Measurements from ENCODE around the gene UMODL1.
A peak's percentile ranks its signal among the peaks of the same experiment; 100 is the strongest.

The UMODL1 gene

DNA sequence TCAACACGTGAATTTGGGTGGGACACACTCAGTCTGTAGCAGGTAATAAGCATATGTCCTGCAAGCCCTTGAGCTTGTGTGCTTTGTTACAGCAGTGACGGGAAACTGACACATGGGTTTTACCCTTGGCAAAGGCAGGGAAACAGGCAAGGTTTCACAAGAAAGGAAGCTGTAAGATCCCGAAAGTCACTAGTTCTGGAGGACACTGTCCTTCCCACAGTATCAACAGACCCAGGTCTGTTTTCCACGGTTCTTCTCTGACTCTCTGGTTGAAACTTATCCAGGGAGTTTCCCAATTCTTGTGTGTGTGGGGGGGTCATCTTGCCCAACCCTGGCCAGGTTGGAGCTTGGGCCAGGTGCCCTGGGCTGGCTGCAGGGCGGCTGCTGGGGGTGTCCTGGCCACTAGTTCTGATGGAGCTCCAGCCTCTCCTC is 31.6 kb upstream of the UMODL1 start:
- peak; percentile 84 for DNase-seq

DNA sequence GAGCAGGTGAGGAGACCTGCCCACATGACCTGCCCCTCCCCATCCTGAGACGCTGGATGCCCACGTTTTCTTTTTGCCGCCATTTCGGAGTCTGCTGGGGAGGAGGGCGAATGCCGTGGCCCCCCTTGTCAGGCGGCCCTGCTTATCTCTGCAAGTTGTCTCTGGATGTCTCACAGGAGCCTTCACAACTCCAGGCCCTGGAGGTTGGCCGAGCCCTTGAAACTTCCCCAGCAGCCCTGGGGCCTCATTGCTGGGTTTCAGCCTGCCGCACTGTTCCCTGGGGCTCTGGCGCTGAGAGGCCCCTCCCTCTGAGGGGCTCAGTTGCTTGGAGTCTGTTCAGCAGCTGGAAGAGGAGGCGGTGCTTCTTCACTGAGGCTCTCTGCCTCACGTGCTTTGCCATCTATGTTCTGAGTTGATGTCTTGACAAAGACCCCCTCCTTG is 31.2 kb upstream of the UMODL1 start:
- DNase-seq = no peak

GRCh38 chr21:42040411-42041180 is 30.5 kb upstream of the UMODL1 start:
- DNase-seq = no peak

GRCh38 chr21:42041246-42041645 is 29.9 kb upstream of the UMODL1 start:
- no peak for DNase-seq

GRCh38 chr21:42041711-42042110 is 29.4 kb upstream of the UMODL1 start:
- DNase-seq = no peak

DNA sequence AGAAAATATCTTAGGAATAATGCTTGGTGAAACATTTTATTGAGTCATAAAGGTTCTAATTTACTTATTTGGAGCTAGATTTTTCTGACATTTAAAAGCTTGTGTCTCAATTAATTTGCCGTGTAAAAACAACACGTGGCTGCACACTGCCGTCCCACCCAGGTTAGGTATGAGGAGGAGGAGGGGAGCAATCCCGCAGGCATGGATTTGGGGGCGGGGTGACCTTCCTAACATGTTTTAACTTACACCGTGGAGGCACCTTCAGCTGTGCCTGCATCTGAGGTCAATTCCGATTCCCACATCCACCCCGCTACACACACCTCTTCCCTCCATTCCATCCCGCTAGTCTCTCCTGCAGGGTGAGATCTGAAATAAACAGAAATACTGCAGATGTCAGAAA is 28.5 kb upstream of the UMODL1 start:
- DNase-seq = no peak

DNA sequence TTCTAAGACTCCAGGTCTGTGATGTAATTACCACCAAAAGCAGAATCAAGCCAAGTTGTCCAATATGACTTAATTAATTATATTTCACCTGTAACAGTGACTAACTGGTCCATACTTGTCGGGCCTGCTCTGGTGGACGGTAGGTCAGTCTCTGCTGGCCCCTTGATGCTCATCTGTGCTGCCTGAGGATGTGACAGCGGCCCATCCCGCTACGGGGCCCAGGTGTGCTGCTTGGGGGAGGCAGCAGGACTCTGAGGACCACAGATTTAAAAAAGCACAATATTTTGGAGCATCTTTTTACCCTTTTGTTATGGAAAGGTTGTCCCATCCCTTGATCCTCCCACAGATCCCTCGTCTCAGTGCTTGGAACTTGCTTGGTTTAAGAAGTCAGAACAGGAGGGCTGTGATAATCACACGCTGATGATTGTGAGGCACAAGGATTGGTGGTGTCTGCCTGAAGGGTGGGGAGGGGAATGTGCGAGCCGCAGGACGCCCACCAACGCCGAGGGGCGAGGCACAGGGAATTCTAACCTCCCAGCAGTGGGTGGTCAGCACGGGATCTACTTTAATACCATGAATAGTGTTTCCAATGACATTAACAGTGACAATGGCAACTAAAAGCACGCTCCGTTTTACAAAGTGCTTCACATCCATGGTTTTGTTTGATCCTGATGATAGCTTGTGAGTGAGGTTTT is 27.8 kb upstream of the UMODL1 start:
- DNase-seq = no peak

GRCh38 chr21:42043961-42044360 is 27.2 kb upstream of the UMODL1 start:
- DNase-seq = no peak

DNA sequence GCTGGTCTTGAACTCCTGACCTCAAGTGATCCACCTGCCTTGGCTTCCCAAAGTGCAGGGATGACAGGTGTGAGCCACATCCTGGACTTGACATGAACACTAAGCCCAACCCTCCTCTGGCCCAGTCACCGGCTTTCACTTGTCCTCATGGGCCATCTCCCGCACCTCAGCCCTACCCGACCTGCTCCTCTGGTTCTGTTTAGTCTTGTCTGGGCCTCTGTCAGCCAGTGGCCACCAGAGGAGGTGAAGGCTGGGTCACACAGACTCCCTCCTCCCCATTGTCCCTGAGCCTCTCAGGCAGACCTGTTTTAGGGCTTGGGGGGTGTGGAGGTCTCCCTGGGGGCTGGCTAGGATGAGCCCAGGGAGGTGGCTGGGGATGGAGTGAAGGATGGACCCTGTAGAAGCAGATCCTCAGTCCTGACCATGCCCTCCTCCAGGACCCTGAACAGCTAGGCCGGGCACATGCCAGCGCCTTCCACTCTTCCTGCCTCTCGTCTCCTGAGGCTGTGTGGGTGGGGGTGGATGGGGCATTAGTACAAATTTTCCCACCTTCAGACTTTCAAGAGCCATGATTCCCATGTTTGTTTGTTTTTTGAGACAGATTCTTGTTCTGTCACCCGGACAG is 26.1 kb upstream of the UMODL1 start:
- DNase-seq = no peak

DNA sequence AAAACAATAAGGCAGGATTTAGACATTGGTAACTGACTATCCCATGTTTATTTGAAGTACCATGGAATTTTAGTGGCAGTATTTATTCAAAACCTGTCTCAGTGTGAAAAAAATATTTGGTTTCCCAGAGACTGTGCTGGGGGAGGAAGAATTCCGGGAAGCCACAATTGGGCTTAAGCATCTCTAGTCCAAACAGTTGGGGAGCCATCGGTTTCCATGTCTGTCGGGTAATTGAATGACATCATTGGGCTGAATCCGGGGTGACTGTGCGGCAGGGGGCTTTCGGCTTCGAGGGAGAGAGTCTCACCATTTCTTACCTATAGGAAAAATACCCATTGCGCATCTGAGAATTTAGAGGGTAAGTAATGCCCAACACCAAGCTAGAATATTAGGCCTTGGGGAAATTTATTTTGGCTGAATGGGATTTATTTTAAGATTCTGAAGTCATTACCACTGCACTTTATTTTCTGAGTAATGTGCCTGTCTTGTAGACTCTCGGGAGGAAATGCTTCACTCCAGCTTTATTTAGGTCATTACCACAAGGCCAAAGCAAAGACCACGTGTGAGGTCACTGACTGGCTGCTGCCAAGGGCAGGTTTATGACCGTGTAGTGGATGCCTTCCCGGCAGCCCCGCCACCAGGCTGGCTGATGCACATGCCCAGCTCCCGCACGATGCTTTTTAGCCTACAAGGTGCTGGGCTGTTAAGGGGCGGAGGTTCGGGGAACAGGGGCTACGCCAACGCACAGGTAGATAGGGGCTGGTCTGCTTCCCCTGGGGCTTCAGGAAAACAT is 23.1 kb upstream of the UMODL1 start:
- DNase-seq = no peak

GRCh38 chr21:42048870-42049577 is 22.1 kb upstream of the UMODL1 start:
- no peak for DNase-seq

GRCh38 chr21:42049578-42050430 is 21.3 kb upstream of the UMODL1 start:
- no peak for DNase-seq

DNA sequence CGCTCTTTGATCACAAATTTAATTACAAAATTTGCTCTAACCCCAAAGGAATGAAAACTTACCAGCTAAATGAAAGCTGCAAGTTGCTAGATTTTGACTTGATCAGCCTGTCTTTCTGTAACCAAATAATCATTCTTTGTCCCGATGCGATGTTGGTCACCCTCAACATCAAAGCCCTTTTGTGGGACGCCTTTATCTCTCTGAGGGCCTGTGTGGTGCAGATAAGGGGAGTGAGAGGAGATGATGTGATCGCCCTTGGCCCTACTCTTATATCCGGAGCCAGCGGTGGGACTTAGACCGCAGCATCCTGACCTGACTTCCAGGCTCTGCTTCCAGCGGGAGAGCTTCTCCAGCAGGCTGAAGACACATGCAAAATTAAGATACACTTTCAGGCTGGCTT is 19.3 kb upstream of the UMODL1 start:
- no peak for DNase-seq

GRCh38 chr21:42055425-42055824 is 15.7 kb upstream of the UMODL1 start:
- DNase-seq = no peak

DNA sequence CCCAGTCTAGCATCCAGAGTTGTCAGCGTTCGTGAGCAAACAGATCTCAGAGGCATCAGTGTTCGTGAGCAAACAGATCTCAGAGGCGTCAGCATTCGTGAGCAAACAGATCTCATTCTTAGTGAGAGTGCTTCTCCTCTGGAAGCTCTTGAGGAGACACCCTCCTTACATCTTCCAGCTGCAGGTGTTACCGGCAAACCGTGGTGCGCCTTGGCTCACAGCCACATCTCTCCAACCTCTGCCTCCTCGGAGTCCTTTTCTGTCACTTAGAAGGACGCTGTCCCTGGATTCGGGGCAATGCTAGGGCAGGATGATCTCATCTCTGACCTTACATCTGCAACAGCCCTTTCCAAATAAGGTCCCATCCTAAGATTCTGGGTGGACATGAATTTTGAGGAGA is 14.6 kb upstream of the UMODL1 start:
- DNase-seq = no peak

- no peak for DNase-seq
Observed at GRCh38 chr21:42056996-42057689, 14.0 kb upstream of the UMODL1 start.

GRCh38 chr21:42057851-42058437 is 13.2 kb upstream of the UMODL1 start:
- no peak for DNase-seq

GRCh38 chr21:42058631-42059111 is 12.4 kb upstream of the UMODL1 start:
- DNase-seq = no peak

DNA sequence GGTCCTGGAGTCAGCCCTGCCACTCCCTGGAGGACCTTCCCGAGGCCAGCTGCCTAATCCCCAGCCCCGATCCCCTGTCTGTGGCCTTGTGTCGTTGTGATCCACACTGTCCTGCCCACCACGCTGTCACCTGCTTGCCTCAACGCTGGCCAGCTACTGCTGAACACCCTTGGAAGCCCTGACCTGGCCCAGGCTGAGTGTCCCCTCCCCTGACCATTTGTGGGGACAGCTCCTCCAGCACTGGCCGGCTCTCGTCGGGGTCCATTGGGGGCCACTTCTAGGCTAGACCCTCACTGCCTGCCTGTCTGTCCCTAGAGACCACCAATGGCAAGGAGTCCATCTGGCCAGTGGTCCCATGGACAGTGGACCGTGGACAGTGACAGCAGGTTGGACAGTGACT is 12.0 kb upstream of the UMODL1 start:
- no peak for DNase-seq

DNA sequence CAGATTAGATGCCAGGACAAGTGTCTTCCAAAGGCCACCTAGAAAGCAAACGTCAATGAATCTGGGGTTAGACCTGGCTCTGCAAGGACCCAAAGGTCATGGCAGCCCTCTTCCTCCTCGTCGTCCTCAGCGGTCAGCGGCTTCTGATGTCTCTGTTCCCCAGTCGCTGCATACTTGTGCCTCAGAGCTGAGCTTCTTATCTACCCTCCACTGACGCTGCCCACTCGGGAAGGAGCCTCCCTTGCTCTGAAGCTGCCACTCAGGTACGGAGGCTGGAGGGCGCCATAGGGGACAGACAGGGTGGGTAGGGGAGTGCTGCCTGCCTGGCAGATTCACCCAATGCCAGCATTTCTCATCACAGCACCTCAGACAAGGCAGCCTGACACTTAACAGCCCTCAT is 11.4 kb upstream of the UMODL1 start:
- DNase-seq = no peak
